GM23338 (cell line): ENCODE measurements around the gene FMN1. TPM values are rescaled to one million over a fixed set of nuclear protein-coding genes. Genes with fewer than 3 reads are reported as not detected.

Experiments
- ATAC-seq: fragments of 200-7000 bp; cut with Tn5 transposase; 3 replicates; pipeline ENCODE4 v1.9.1; 2020
- DNase-seq: peaks from one replicate; pipeline ENCODE4 v3.0.0-alpha.2; 2015; ENCODE audit warnings: low spot score
- H2AFZ ChIP-seq: fragments of 200-600 bp; sonication (generic); 2 replicates; pipeline ENCODE4 v1.8.0; 2016; ENCODE audit warnings: antibody characterized with exemption, mild to moderate bottlenecking, moderate library complexity
- H3F3A ChIP-seq: fragments of 200-600 bp; sonication (generic); replicated peaks from 2 replicates; pipeline ENCODE4 v1.8.0; 2017; ENCODE audit warnings: antibody characterized with exemption, mixed run types, low read depth
- H3K27ac ChIP-seq: fragments of 200-600 bp; sonication (generic); 2 replicates; pipeline ENCODE4 v1.6.1; 2016; ENCODE audit warnings: low read depth
- H3K27me3 ChIP-seq: fragments of 200-600 bp; sonication (generic); 2 replicates; pipeline ENCODE4 v1.8.0; 2016; ENCODE audit warnings: mild to moderate bottlenecking, mixed run types, moderate library complexity; ENCODE audit not compliant: insufficient read depth
- H3K36me3 ChIP-seq: fragments of 200-600 bp; sonication (generic); 2 replicates; pipeline ENCODE4 v1.8.0; 2016; ENCODE audit warnings: mild to moderate bottlenecking; ENCODE audit not compliant: insufficient read depth
- H3K4me1 ChIP-seq: fragments of 200-600 bp; sonication (generic); 2 replicates; pipeline ENCODE4 v1.8.0; 2016; ENCODE audit warnings: mild to moderate bottlenecking, moderate library complexity; ENCODE audit not compliant: insufficient read depth
- H3K4me2 ChIP-seq: fragments of 200-600 bp; sonication (generic); 2 replicates; pipeline ENCODE4 v1.7.1; 2017; ENCODE audit warnings: mixed run types
- H3K4me3 ChIP-seq: fragments of 200-600 bp; sonication (generic); 2 replicates; pipeline ENCODE4 v1.6.1; 2016; ENCODE audit warnings: mixed run types
- H3K79me2 ChIP-seq: fragments of 200-600 bp; sonication (generic); replicated peaks from 2 replicates; pipeline ENCODE4 v1.8.0; 2017; ENCODE audit warnings: mild to moderate bottlenecking; ENCODE audit not compliant: insufficient read depth
- H3K9me2 ChIP-seq: fragments of 200-600 bp; sonication (generic); 2 replicates; pipeline ENCODE4 v1.8.0; 2017; ENCODE audit not compliant: insufficient read depth
- H4K20me1 ChIP-seq: fragments of 200-600 bp; sonication (generic); replicated peaks from 2 replicates; pipeline ENCODE4 v1.8.0; 2017; ENCODE audit warnings: mild to moderate bottlenecking; ENCODE audit not compliant: insufficient read depth
- H3K27ac Mint-ChIP-seq: 2 replicates; pipeline ENCODE4 v1.8.0; 2020; ENCODE audit warnings: inconsistent platforms, mild to moderate bottlenecking, moderate library complexity, mixed read lengths
- H3K27me3 Mint-ChIP-seq: 3 replicates; pipeline ENCODE4 v1.8.0; 2022; ENCODE audit warnings: low read depth, mild to moderate bottlenecking, moderate library complexity, mixed read lengths, inconsistent platforms; ENCODE audit not compliant: insufficient read depth, poor library complexity
- H3K36me3 Mint-ChIP-seq: 3 replicates; pipeline ENCODE4 v1.8.0; 2021; ENCODE audit warnings: low read depth, mild to moderate bottlenecking, inconsistent platforms, moderate library complexity, mixed read lengths
- H3K4me1 Mint-ChIP-seq: 3 replicates; pipeline ENCODE4 v1.8.0; 2020; ENCODE audit warnings: mild to moderate bottlenecking, inconsistent platforms, mixed read lengths
- H3K4me3 Mint-ChIP-seq: 3 replicates; pipeline ENCODE4 v1.8.0; 2021; ENCODE audit warnings: moderate library complexity, mild to moderate bottlenecking, inconsistent platforms, mixed read lengths
- H3K9me3 Mint-ChIP-seq: 3 replicates; pipeline ENCODE4 v1.8.0; 2020; ENCODE audit warnings: moderate library complexity, mild to moderate bottlenecking, inconsistent platforms, mixed read lengths
- CREB1 ChIP-seq: fragments of 250-450 bp; sonication (Bioruptor Pico); IDR thresholded peaks from 2 replicates; pipeline ENCODE4 v1.5.0; 2020; ENCODE audit warnings: low read depth, mild to moderate bottlenecking, moderate library complexity
- EZH2 ChIP-seq: fragments of 200-600 bp; sonication (generic); IDR thresholded peaks from one replicate; pipeline ENCODE4 v1.8.0; 2017; ENCODE audit warnings: antibody characterized with exemption, mild to moderate bottlenecking, low read depth; ENCODE audit not compliant: unreplicated experiment
- EZH2phosphoT487 ChIP-seq: fragments of 200-600 bp; sonication (generic); IDR thresholded peaks from one replicate; pipeline ENCODE4 v1.8.1; 2018; ENCODE audit warnings: antibody characterized with exemption; ENCODE audit not compliant: unreplicated experiment
- JUNB ChIP-seq: IDR thresholded peaks from one replicate; pipeline ENCODE4 v1.6.1; 2016; ENCODE audit warnings: antibody characterized with exemption; ENCODE audit not compliant: unreplicated experiment
- REST ChIP-seq: IDR thresholded peaks from one replicate; pipeline ENCODE4 v1.6.1; 2018; ENCODE audit warnings: antibody characterized with exemption; ENCODE audit not compliant: unreplicated experiment
- STAT1 ChIP-seq: IDR thresholded peaks from one replicate; pipeline ENCODE4 v1.6.1; 2016; ENCODE audit warnings: antibody characterized with exemption; ENCODE audit not compliant: unreplicated experiment
- ZNF114 ChIP-seq: fragments of 250-450 bp; sonication (Bioruptor Pico); IDR thresholded peaks from 2 replicates; pipeline ENCODE4 v1.5.0; 2020; ENCODE audit warnings: mild to moderate bottlenecking, moderate library complexity
- ZNF331 ChIP-seq: fragments of 250-450 bp; sonication (Bioruptor Pico); IDR thresholded peaks from 2 replicates; pipeline ENCODE4 v1.5.0; 2020; ENCODE audit warnings: low read depth, mild to moderate bottlenecking, moderate library complexity
- ZNF462 ChIP-seq: fragments of 250-450 bp; sonication (Bioruptor Pico); IDR thresholded peaks from 2 replicates; pipeline ENCODE4 v1.5.0; 2020; ENCODE audit warnings: mild to moderate bottlenecking, moderate library complexity
- polyA plus RNA-seq: library from polyadenylated mRNA; unstranded; fragments of >200 nt; fragmentation: Nextera tagmentation; extraction: Ambion mirVana; gene quantifications from 2 replicates; pipeline ENCODE4 v1.2.1, GENCODE V29; 2016
- total RNA-seq: library from RNA; depleted of rRNA; stranded (reverse); fragments of >200 nt; shearing (Covaris generic); gene quantifications from 2 replicates; pipeline ENCODE4 v1.2.3, GENCODE V29; 2014
- TF ChIP-seq, protein P1 (sequence below), 2 experiments: fragments of 200-600 bp in 1 of 2; sonication (generic) in 1 of 2; conservative IDR thresholded peaks; 2 replicates each; pipeline versions ENCODE4 v1.5.1 to v1.6.1; 2016 to 2017; ENCODE audit warnings: antibody characterized with exemption in 2 of 2, low read depth in 2 of 2, mild to moderate bottlenecking in 2 of 2, moderate library complexity in 1 of 2
- TF ChIP-seq, protein P2 (sequence below): IDR thresholded peaks from 2 replicates; pipeline ENCODE4 v1.6.1; 2016; ENCODE audit warnings: antibody characterized with exemption

FMN1 gene
- total and polyA plus RNA-seq, 2 experiments from 2014 or later = 1.2 to 1.6 TPM

- Histone ChIP-seq H3K9me2 (peaks cover 4% of the 10 kb centered on the region; the same call in 1 of the 2 replicates), H3K4me2 (no peak overlapping the region), H3K4me3 (no peak overlapping the region), H3K4me1 (no peaks in the 10 kb centered on the region), H2AFZ (no peak overlapping the region), H3F3A (no peaks in the 10 kb centered on the region), H3K27ac (no peak overlapping the region), H3K79me2 (no peaks in the 10 kb centered on the region), H3K36me3 (no peaks in the 10 kb centered on the region), H4K20me1 (no peaks in the 10 kb centered on the region), H3K27me3 (no peaks in the 10 kb centered on the region)
- ATAC-seq (no peak), DNase-seq (no peak)
- H3K4me1 Mint-ChIP-seq = peaks cover 3% of the 10 kb centered on the region
- no peaks in the 10 kb centered on the region for H3K27me3 Mint-ChIP-seq
- H3K36me3 Mint-ChIP-seq = no peaks in the 10 kb centered on the region
- no peak overlapping the region for H3K27ac Mint-ChIP-seq
- H3K9me3 Mint-ChIP-seq = peaks cover 3% of the 10 kb centered on the region; the same call in 1 of the 3 replicates
- TF ChIP-seq STAT1 (no peak), CREB1 (CRISPR knock-in tag) (no peak), JUNB (no peak), EZH2 (no peak), EZH2phosphoT487 (no peak), REST (no peak), ZNF114 (CRISPR knock-in tag) (no peak), ZNF331 (CRISPR knock-in tag) (no peak), ZNF462 (CRISPR knock-in tag) (no peak)
- TF ChIP-seq, protein P1, sequence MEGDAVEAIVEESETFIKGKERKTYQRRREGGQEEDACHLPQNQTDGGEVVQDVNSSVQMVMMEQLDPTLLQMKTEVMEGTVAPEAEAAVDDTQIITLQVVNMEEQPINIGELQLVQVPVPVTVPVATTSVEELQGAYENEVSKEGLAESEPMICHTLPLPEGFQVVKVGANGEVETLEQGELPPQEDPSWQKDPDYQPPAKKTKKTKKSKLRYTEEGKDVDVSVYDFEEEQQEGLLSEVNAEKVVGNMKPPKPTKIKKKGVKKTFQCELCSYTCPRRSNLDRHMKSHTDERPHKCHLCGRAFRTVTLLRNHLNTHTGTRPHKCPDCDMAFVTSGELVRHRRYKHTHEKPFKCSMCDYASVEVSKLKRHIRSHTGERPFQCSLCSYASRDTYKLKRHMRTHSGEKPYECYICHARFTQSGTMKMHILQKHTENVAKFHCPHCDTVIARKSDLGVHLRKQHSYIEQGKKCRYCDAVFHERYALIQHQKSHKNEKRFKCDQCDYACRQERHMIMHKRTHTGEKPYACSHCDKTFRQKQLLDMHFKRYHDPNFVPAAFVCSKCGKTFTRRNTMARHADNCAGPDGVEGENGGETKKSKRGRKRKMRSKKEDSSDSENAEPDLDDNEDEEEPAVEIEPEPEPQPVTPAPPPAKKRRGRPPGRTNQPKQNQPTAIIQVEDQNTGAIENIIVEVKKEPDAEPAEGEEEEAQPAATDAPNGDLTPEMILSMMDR (conservative IDR thresholded peaks at IDR 0.05; ENCODE audit: low read depth in 2 of 2) = no peak
- TF ChIP-seq, protein P2, sequence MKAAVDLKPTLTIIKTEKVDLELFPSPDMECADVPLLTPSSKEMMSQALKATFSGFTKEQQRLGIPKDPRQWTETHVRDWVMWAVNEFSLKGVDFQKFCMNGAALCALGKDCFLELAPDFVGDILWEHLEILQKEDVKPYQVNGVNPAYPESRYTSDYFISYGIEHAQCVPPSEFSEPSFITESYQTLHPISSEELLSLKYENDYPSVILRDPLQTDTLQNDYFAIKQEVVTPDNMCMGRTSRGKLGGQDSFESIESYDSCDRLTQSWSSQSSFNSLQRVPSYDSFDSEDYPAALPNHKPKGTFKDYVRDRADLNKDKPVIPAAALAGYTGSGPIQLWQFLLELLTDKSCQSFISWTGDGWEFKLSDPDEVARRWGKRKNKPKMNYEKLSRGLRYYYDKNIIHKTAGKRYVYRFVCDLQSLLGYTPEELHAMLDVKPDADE = no peak
- H3K4me3 Mint-ChIP-seq = no peak overlapping the region
Measured at GRCh38 chr15:32998979-32999672, 195.4 kb downstream of the FMN1 start.
